Neural cell (in vitro differentiated cells): ENCODE measurements around the gene ZFP14.

Source experiments
- CTCF ChIP-seq: fragments of 450-650 bp; IDR thresholded peaks from 2 replicates; pipeline ENCODE4 v1.5.1; 2014; ENCODE audit warnings: antibody characterized with exemption, mild to moderate bottlenecking, moderate library complexity; ENCODE audit not compliant: poor library complexity, severe bottlenecking
- EZH2 ChIP-seq: fragments of 200-600, 300-800 bp; shearing (Covaris generic), sonication (generic); IDR thresholded peaks from 2 replicates; pipeline ENCODE4 v1.6.1; 2014; ENCODE audit warnings: antibody characterized with exemption, low read length, borderline replicate concordance, mild to moderate bottlenecking; ENCODE audit not compliant: insufficient read depth, poor library complexity, severe bottlenecking
- REST ChIP-seq: IDR thresholded peaks from 2 replicates; pipeline ENCODE4 v1.6.1; 2012; ENCODE audit warnings: borderline replicate concordance
- SMC3 ChIP-seq: fragments of 450-650 bp; conservative IDR thresholded peaks from 2 replicates; pipeline ENCODE4 v1.6.1; 2014; ENCODE audit warnings: antibody characterized with exemption, mild to moderate bottlenecking, moderate library complexity; ENCODE audit not compliant: poor library complexity

- no peak for TF ChIP-seq CTCF
- no peak for TF ChIP-seq EZH2
- TF ChIP-seq REST = no peak
- TF ChIP-seq SMC3 = no peak
Measured at GRCh38 chr19:36398571-36398970, 19.6 kb upstream of the ZFP14 start.
